Occipital lobe (tissue), 2 donors: Measurements from ENCODE around the gene OTOA. TPM values are rescaled to one million over a fixed set of nuclear protein-coding genes. Genes with fewer than 3 reads are reported as not detected.

Experiments used
- small RNA-seq: library from RNA; depleted of rRNA; stranded (forward); fragments of <200 nt; gene quantifications from one replicate; pipeline ENCODE3, GENCODE V24; 2014
- total RNA-seq: library from RNA; depleted of rRNA; stranded (reverse); fragments of >200 nt; gene quantifications from one replicate; pipeline ENCODE4 v1.2.3, GENCODE V29; 2014

Gene OTOA
- total RNA-seq, 1 donor from 2014 or later, result 1.1 TPM

Small RNAs within 50 kb of the gene (small RNA-seq; reads per million reads assigned to genes)
- gene RNU6-1005P (not detected), gene RNU6-196P (not detected)

Other genes with a start within 250 kb of the OTOA start
- gene METTL9, start 64.4 kb upstream of the OTOA start, total RNA-seq, result 215 TPM
- 3.1 TPM for gene IGSF6, start 11.4 kb upstream of the OTOA start, total RNA-seq
- gene NPIPB4, start 193.8 kb downstream of the OTOA start, total RNA-seq, result 66.8 TPM